GM23338 (cell line): ENCODE measurements around the gene CELSR3. TPM values are rescaled to one million over a fixed set of nuclear protein-coding genes. Genes with fewer than 3 reads are reported as not detected.
A peak's percentile ranks its signal among the peaks of the same experiment; 100 is the strongest.

Source experiments
- ATAC-seq: fragments of 200-7000 bp; cut with Tn5 transposase; 3 replicates; pipeline ENCODE4 v1.9.1; 2020
- DNase-seq: peaks from one replicate; pipeline ENCODE4 v3.0.0-alpha.2; 2015; ENCODE audit warnings: low spot score
- H2AFZ ChIP-seq: fragments of 200-600 bp; sonication (generic); 2 replicates; pipeline ENCODE4 v1.8.0; 2016; ENCODE audit warnings: antibody characterized with exemption, mild to moderate bottlenecking, moderate library complexity
- H3F3A ChIP-seq: fragments of 200-600 bp; sonication (generic); replicated peaks from 2 replicates; pipeline ENCODE4 v1.8.0; 2017; ENCODE audit warnings: antibody characterized with exemption, mixed run types, low read depth
- H3K27ac ChIP-seq: fragments of 200-600 bp; sonication (generic); 2 replicates; pipeline ENCODE4 v1.6.1; 2016; ENCODE audit warnings: low read depth
- H3K27me3 ChIP-seq: fragments of 200-600 bp; sonication (generic); 2 replicates; pipeline ENCODE4 v1.8.0; 2016; ENCODE audit warnings: mild to moderate bottlenecking, mixed run types, moderate library complexity; ENCODE audit not compliant: insufficient read depth
- H3K36me3 ChIP-seq: fragments of 200-600 bp; sonication (generic); 2 replicates; pipeline ENCODE4 v1.8.0; 2016; ENCODE audit warnings: mild to moderate bottlenecking; ENCODE audit not compliant: insufficient read depth
- H3K4me1 ChIP-seq: fragments of 200-600 bp; sonication (generic); 2 replicates; pipeline ENCODE4 v1.8.0; 2016; ENCODE audit warnings: mild to moderate bottlenecking, moderate library complexity; ENCODE audit not compliant: insufficient read depth
- H3K4me2 ChIP-seq: fragments of 200-600 bp; sonication (generic); 2 replicates; pipeline ENCODE4 v1.7.1; 2017; ENCODE audit warnings: mixed run types
- H3K4me3 ChIP-seq: fragments of 200-600 bp; sonication (generic); 2 replicates; pipeline ENCODE4 v1.6.1; 2016; ENCODE audit warnings: mixed run types
- H3K79me2 ChIP-seq: fragments of 200-600 bp; sonication (generic); replicated peaks from 2 replicates; pipeline ENCODE4 v1.8.0; 2017; ENCODE audit warnings: mild to moderate bottlenecking; ENCODE audit not compliant: insufficient read depth
- H3K9me2 ChIP-seq: fragments of 200-600 bp; sonication (generic); 2 replicates; pipeline ENCODE4 v1.8.0; 2017; ENCODE audit not compliant: insufficient read depth
- H4K20me1 ChIP-seq: fragments of 200-600 bp; sonication (generic); replicated peaks from 2 replicates; pipeline ENCODE4 v1.8.0; 2017; ENCODE audit warnings: mild to moderate bottlenecking; ENCODE audit not compliant: insufficient read depth
- H3K27ac Mint-ChIP-seq: 2 replicates; pipeline ENCODE4 v1.8.0; 2020; ENCODE audit warnings: inconsistent platforms, mild to moderate bottlenecking, moderate library complexity, mixed read lengths
- H3K27me3 Mint-ChIP-seq: 3 replicates; pipeline ENCODE4 v1.8.0; 2022; ENCODE audit warnings: low read depth, mild to moderate bottlenecking, moderate library complexity, mixed read lengths, inconsistent platforms; ENCODE audit not compliant: insufficient read depth, poor library complexity
- H3K36me3 Mint-ChIP-seq: 3 replicates; pipeline ENCODE4 v1.8.0; 2021; ENCODE audit warnings: low read depth, mild to moderate bottlenecking, inconsistent platforms, moderate library complexity, mixed read lengths
- H3K4me1 Mint-ChIP-seq: 3 replicates; pipeline ENCODE4 v1.8.0; 2020; ENCODE audit warnings: mild to moderate bottlenecking, inconsistent platforms, mixed read lengths
- H3K4me3 Mint-ChIP-seq: 3 replicates; pipeline ENCODE4 v1.8.0; 2021; ENCODE audit warnings: moderate library complexity, mild to moderate bottlenecking, inconsistent platforms, mixed read lengths
- H3K9me3 Mint-ChIP-seq: 3 replicates; pipeline ENCODE4 v1.8.0; 2020; ENCODE audit warnings: moderate library complexity, mild to moderate bottlenecking, inconsistent platforms, mixed read lengths
- CTCF ChIP-seq, 2 experiments: fragments of 200-600 bp in 1 of 2; sonication (generic) in 1 of 2; conservative IDR thresholded peaks; 2 replicates each; pipeline versions ENCODE4 v1.5.1 to v1.6.1; 2016 to 2017; ENCODE audit warnings: antibody characterized with exemption in 2 of 2, low read depth in 2 of 2, mild to moderate bottlenecking in 2 of 2, moderate library complexity in 1 of 2
- EZH2 ChIP-seq: fragments of 200-600 bp; sonication (generic); IDR thresholded peaks from one replicate; pipeline ENCODE4 v1.8.0; 2017; ENCODE audit warnings: antibody characterized with exemption, mild to moderate bottlenecking, low read depth; ENCODE audit not compliant: unreplicated experiment
- EZH2phosphoT487 ChIP-seq: fragments of 200-600 bp; sonication (generic); IDR thresholded peaks from one replicate; pipeline ENCODE4 v1.8.1; 2018; ENCODE audit warnings: antibody characterized with exemption; ENCODE audit not compliant: unreplicated experiment
- POLR2AphosphoS5 ChIP-seq: IDR thresholded peaks from 2 replicates; pipeline ENCODE4 v1.6.1; 2016; ENCODE audit warnings: antibody characterized with exemption, low read depth
- ZNF331 ChIP-seq: fragments of 250-450 bp; sonication (Bioruptor Pico); IDR thresholded peaks from 2 replicates; pipeline ENCODE4 v1.5.0; 2020; ENCODE audit warnings: low read depth, mild to moderate bottlenecking, moderate library complexity
- polyA plus RNA-seq: library from polyadenylated mRNA; unstranded; fragments of >200 nt; fragmentation: Nextera tagmentation; extraction: Ambion mirVana; gene quantifications from 2 replicates; pipeline ENCODE4 v1.2.1, GENCODE V29; 2016
- total RNA-seq: library from RNA; depleted of rRNA; stranded (reverse); fragments of >200 nt; shearing (Covaris generic); gene quantifications from 2 replicates; pipeline ENCODE4 v1.2.3, GENCODE V29; 2014
- TF ChIP-seq, protein P1 (sequence below): fragments of 250-450 bp; sonication (Bioruptor Pico); IDR thresholded peaks from 2 replicates; pipeline ENCODE4 v1.5.0; 2020; ENCODE audit warnings: mild to moderate bottlenecking, moderate library complexity

CELSR3 gene
- total and polyA plus RNA-seq, 2 experiments from 2014 or later: 7.5 to 33.3 TPM

DNA sequence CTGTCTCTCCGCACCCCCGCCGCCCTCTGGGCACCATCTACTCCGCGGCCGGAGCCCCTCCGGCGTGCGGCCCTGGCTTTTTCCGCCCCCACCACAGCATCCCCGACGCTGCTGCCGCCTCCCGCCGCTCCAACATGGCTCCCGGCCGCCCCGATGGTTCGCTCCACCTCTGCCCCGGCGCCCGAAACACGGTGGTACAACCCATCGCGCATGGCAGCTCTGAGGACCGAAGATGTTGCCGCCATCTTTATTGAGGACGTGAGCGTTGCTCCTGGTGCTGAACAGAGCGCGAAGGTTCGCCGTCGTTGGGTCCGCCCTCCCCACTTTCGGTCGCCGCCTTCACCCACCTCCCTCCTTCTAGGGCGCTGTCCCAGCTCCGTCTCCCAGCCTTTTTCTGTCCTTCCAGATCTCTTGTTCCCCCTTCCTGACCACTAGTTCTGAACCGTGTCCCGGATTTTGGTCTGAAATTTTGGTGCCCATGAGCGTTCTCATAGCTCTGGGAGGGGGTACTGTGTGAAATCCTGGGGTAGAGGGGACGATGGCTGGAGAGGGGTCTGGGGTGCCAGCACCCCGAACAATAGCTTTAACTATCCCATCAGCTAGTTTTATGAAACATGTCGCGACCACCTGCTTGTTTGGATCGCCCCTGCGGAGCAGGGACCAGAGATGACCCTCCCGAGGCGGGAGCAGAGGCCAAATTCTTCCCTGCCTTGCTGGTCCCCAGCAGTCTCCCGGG, at the start of gene CELSR3 (continued):
- TF ChIP-seq EZH2: no peak

DNA sequence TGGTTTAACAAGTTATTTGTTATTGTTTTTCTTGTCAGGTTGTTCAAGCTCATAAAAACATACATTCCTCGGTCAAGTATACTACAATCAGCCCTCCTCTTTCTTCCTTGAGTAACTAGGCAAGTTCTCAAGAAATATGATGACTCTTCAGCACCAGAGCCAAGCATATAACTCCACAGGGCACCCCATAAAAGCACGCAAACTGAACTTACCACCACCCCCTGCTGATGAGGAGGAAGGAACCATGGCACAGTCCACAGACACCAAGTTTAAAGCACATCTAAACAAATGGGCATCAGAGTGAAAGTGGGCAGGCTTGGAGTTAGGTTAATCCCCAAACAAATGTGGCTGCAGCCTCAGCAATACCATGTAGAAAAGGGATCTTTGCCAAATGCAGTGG, 49.0 kb upstream of the CELSR3 start:
- H3K4me1 ChIP-seq: peaks cover 24% of the 10 kb centered on the region
- H3K27ac Mint-ChIP-seq: peak overlapping the region; percentile 14; the same call in 1 of the 2 replicates

More for the DNA sequence above, 49.0 kb upstream of the CELSR3 start:
- H3K27me3 ChIP-seq: no peaks in the 10 kb centered on the region
- no peak overlapping the region; the same call in 2 of the 3 replicates for H3K4me3 Mint-ChIP-seq
- H3K4me2 ChIP-seq: no peak overlapping the region
- ATAC-seq: no peak
- H3K36me3 ChIP-seq: peaks cover 30% of the 10 kb centered on the region
- peaks cover 2% of the 10 kb centered on the region for H3K27me3 Mint-ChIP-seq
- no peaks in the 10 kb centered on the region for H3K9me3 Mint-ChIP-seq
- peak overlapping the region; percentile 35; the same call in 1 of the 2 replicates for H3K27ac ChIP-seq
- H2AFZ ChIP-seq: no peak overlapping the region
- H3K36me3 Mint-ChIP-seq: peaks cover 80% of the 10 kb centered on the region
- DNase-seq: no peak
- H3K9me2 ChIP-seq: no peaks in the 10 kb centered on the region
- H3F3A ChIP-seq: peaks cover 14% of the 10 kb centered on the region
- peaks cover 65% of the 10 kb centered on the region for H4K20me1 ChIP-seq
- TF ChIP-seq POLR2AphosphoS5 (no peak), CTCF (conservative IDR thresholded peaks at IDR 0.05; ENCODE audit: low read depth in 2 of 2) (no peak), ZNF331 (no peak), EZH2phosphoT487 (no peak)
- TF ChIP-seq, protein P1, sequence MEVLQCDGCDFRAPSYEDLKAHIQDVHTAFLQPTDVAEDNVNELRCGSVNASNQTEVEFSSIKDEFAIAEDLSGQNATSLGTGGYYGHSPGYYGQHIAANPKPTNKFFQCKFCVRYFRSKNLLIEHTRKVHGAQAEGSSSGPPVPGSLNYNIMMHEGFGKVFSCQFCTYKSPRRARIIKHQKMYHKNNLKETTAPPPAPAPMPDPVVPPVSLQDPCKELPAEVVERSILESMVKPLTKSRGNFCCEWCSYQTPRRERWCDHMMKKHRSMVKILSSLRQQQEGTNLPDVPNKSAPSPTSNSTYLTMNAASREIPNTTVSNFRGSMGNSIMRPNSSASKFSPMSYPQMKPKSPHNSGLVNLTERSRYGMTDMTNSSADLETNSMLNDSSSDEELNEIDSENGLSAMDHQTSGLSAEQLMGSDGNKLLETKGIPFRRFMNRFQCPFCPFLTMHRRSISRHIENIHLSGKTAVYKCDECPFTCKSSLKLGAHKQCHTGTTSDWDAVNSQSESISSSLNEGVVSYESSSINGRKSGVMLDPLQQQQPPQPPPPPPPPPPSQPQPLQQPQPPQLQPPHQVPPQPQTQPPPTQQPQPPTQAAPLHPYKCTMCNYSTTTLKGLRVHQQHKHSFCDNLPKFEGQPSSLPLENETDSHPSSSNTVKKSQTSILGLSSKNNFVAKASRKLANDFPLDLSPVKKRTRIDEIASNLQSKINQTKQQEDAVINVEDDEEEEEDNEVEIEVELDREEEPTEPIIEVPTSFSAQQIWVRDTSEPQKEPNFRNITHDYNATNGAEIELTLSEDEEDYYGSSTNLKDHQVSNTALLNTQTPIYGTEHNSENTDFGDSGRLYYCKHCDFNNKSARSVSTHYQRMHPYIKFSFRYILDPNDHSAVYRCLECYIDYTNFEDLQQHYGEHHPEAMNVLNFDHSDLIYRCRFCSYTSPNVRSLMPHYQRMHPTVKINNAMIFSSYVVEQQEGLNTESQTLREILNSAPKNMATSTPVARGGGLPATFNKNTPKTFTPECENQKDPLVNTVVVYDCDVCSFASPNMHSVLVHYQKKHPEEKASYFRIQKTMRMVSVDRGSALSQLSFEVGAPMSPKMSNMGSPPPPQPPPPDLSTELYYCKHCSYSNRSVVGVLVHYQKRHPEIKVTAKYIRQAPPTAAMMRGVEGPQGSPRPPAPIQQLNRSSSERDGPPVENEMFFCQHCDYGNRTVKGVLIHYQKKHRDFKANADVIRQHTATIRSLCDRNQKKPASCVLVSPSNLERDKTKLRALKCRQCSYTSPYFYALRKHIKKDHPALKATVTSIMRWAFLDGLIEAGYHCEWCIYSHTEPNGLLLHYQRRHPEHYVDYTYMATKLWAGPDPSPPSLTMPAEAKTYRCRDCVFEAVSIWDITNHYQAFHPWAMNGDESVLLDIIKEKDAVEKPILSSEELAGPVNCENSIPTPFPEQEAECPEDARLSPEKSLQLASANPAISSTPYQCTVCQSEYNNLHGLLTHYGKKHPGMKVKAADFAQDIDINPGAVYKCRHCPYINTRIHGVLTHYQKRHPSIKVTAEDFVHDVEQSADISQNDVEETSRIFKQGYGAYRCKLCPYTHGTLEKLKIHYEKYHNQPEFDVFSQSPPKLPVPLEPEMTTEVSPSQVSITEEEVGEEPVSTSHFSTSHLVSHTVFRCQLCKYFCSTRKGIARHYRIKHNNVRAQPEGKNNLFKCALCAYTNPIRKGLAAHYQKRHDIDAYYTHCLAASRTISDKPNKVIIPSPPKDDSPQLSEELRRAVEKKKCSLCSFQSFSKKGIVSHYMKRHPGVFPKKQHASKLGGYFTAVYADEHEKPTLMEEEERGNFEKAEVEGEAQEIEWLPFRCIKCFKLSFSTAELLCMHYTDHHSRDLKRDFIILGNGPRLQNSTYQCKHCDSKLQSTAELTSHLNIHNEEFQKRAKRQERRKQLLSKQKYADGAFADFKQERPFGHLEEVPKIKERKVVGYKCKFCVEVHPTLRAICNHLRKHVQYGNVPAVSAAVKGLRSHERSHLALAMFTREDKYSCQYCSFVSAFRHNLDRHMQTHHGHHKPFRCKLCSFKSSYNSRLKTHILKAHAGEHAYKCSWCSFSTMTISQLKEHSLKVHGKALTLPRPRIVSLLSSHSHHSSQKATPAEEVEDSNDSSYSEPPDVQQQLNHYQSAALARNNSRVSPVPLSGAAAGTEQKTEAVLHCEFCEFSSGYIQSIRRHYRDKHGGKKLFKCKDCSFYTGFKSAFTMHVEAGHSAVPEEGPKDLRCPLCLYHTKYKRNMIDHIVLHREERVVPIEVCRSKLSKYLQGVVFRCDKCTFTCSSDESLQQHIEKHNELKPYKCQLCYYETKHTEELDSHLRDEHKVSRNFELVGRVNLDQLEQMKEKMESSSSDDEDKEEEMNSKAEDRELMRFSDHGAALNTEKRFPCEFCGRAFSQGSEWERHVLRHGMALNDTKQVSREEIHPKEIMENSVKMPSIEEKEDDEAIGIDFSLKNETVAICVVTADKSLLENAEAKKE (CRISPR knock-in tag): no peak
- H3K4me3 ChIP-seq: no peak overlapping the region
- H3K79me2 ChIP-seq: peaks cover 100% of the 10 kb centered on the region
- H3K4me1 Mint-ChIP-seq: peaks cover 37% of the 10 kb centered on the region
